NB4 (cell line): Measurements from ENCODE around the gene HHIPL1.

Experiments
- POLR2A ChIP-seq: IDR thresholded peaks from 2 replicates; pipeline ENCODE4 v1.6.1; 2011; ENCODE audit warnings: mild to moderate bottlenecking; ENCODE audit not compliant: insufficient read length; ENCODE audit errors: extremely low read depth
- TF ChIP-seq, protein P1 (sequence below): IDR thresholded peaks from one replicate; pipeline ENCODE4 v1.5.1; 2012; ENCODE audit warnings: low read depth, low read length

GRCh38 chr14:99616832-99617800, 27.8 kb upstream of the HHIPL1 start:
- TF ChIP-seq, protein P1, sequence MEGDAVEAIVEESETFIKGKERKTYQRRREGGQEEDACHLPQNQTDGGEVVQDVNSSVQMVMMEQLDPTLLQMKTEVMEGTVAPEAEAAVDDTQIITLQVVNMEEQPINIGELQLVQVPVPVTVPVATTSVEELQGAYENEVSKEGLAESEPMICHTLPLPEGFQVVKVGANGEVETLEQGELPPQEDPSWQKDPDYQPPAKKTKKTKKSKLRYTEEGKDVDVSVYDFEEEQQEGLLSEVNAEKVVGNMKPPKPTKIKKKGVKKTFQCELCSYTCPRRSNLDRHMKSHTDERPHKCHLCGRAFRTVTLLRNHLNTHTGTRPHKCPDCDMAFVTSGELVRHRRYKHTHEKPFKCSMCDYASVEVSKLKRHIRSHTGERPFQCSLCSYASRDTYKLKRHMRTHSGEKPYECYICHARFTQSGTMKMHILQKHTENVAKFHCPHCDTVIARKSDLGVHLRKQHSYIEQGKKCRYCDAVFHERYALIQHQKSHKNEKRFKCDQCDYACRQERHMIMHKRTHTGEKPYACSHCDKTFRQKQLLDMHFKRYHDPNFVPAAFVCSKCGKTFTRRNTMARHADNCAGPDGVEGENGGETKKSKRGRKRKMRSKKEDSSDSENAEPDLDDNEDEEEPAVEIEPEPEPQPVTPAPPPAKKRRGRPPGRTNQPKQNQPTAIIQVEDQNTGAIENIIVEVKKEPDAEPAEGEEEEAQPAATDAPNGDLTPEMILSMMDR, result no peak
- no peak for TF ChIP-seq POLR2A
